ENCODE measurements around the gene TNS1. TPM values are rescaled to one million over a fixed set of nuclear protein-coding genes. Genes with fewer than 3 reads are reported as not detected.
"Not testable (repeated sequence)": the region's sequence is repeated elsewhere in the genome, so short reads cannot be mapped to it uniquely, and the experiment has no call there.

TNS1 gene
- total RNA-seq = 54.5 and 70.6 TPM in 2 replicates

DNA sequence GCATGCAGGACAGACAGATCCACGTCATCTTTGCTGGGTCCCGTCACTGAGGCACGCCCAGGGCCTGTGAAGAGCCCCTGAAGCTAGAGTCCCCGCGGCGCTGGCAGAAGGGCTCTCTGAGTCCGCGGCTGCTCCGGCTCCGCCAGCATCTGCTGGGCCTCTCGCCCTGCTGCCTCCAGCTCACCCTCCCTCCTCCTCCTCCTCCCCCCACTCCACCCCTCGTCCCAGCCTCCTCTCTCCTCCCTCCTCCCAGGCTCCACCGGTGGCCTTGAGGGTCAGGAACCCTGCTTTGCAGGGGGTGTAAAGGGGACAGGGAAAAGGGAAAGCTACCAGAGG is at the start of gene TNS1:
Gene TNS1 (minus strand): TSS at position 151 of the 336 bp plus-strand sequence. CDS start 123 bp downstream, at position 28.
- Histone ChIP-seq H3K27me3 (ENCODE audit: control insufficient read depth, insufficient read depth, low read length) (peaks cover 2% of the 10 kb centered on the region), H3K4me3 (ENCODE audit: low read depth, low read length) (no peak within 1 kb of the TSS), H3K36me3 (ENCODE audit: control insufficient read depth, insufficient read depth, low read length) (no peaks in the 10 kb centered on the region)
- DNase-seq (ENCODE audit: low read depth) = no peak
- TF ChIP-seq, protein P1, sequence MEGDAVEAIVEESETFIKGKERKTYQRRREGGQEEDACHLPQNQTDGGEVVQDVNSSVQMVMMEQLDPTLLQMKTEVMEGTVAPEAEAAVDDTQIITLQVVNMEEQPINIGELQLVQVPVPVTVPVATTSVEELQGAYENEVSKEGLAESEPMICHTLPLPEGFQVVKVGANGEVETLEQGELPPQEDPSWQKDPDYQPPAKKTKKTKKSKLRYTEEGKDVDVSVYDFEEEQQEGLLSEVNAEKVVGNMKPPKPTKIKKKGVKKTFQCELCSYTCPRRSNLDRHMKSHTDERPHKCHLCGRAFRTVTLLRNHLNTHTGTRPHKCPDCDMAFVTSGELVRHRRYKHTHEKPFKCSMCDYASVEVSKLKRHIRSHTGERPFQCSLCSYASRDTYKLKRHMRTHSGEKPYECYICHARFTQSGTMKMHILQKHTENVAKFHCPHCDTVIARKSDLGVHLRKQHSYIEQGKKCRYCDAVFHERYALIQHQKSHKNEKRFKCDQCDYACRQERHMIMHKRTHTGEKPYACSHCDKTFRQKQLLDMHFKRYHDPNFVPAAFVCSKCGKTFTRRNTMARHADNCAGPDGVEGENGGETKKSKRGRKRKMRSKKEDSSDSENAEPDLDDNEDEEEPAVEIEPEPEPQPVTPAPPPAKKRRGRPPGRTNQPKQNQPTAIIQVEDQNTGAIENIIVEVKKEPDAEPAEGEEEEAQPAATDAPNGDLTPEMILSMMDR (IDR thresholded peaks at IDR 0.05; ENCODE audit: insufficient read depth, low read length, poor library complexity, severe bottlenecking) = no peak

DNA sequence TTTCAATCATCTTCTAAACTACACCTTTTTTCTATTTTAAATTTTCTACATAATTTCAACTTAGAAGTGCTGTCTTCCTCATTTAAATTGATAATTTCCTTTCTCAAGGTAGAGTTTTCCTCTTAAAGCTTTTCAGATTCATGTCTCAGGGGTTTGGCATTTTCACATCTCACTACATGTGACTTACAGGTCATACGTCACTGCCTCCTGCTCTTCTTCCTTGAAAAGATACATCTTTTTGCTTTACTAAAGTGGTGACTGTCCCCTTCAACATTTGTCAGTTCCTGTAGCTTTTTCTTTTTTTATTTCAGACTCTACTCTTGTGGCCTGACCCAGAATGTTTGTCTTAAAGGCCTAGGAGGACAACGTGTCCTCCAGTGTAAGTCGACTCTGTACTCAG is 49.1 kb upstream of the TNS1 start:
- no peaks in the 10 kb centered on the region for H3K36me3 ChIP-seq (ENCODE audit: control insufficient read depth, insufficient read depth, low read length)

GRCh38 chr2:218047536-218048225 is 44.9 kb upstream of the TNS1 start:
- Histone ChIP-seq H3K27me3 (ENCODE audit: control insufficient read depth, insufficient read depth, low read length) (peaks cover 3% of the 10 kb centered on the region), H3K36me3 (ENCODE audit: control insufficient read depth, insufficient read depth, low read length) (no peaks in the 10 kb centered on the region), H3K4me3 (ENCODE audit: low read depth, low read length) (no peak overlapping the region)
- TF ChIP-seq, protein P1 (IDR thresholded peaks at IDR 0.05; ENCODE audit: insufficient read depth, low read length, poor library complexity, severe bottlenecking) = no peak
- DNase-seq (ENCODE audit: low read depth) = no peak

More for the DNA sequence above, 49.1 kb upstream of the TNS1 start:
- no peak overlapping the region for H3K4me3 ChIP-seq (ENCODE audit: low read depth, low read length)
- H3K27me3 ChIP-seq (ENCODE audit: control insufficient read depth, insufficient read depth, low read length) = no peaks in the 10 kb centered on the region
- TF ChIP-seq, protein P1 (IDR thresholded peaks at IDR 0.05; ENCODE audit: insufficient read depth, low read length, poor library complexity, severe bottlenecking) = no peak
- no peak for DNase-seq (ENCODE audit: low read depth)

DNA sequence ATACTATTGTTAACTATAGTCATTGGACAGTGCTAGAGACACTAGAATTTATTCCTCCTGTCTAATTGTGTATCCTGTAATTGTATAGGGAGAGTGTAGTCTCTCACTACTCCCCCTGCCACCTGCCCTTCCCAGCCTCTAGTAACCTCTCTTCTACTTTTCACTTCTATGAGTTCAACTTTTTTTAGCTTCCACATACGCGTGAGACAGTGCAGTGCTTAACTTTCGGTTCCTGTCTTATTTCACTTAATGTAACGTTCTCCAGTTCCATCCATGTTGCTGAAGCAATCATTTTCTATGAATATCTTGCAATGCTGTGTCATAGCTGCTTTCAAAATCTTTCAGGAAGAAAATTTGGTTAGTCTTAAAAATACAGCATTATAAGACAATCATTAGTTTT is 43.4 kb upstream of the TNS1 start:
- H3K4me3 ChIP-seq (ENCODE audit: low read depth, low read length) = no peak overlapping the region
- peaks cover 3% of the 10 kb centered on the region for H3K27me3 ChIP-seq (ENCODE audit: control insufficient read depth, insufficient read depth, low read length)
- DNase-seq (ENCODE audit: low read depth) = no peak
- H3K36me3 ChIP-seq (ENCODE audit: control insufficient read depth, insufficient read depth, low read length) = no peaks in the 10 kb centered on the region
- TF ChIP-seq, protein P1 (IDR thresholded peaks at IDR 0.05; ENCODE audit: insufficient read depth, low read length, poor library complexity, severe bottlenecking) = no peak

DNA sequence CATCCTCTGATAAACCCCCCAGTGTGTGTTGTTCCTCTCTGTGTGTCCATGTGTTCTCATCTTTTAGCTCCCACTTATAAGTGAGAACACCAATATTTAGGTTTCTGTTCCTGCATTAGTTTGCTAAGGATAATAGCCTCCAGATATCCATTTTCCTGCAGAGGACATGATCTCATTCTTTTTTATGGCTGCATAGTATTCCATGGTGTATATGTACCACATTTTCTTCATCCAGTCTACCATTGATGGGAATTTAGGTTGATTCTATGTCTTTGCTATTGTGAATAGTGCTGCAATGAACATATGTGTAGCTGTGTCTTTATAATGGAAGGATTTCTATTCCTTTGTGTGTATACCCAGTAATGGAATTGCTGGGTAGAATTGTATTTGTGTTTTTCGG is 41.8 kb upstream of the TNS1 start:
- H3K4me3 ChIP-seq (ENCODE audit: low read depth, low read length); H3K27me3 ChIP-seq (ENCODE audit: control insufficient read depth, insufficient read depth, low read length); DNase-seq (ENCODE audit: low read depth); H3K36me3 ChIP-seq (ENCODE audit: control insufficient read depth, insufficient read depth, low read length): not testable (repeated sequence)

DNA sequence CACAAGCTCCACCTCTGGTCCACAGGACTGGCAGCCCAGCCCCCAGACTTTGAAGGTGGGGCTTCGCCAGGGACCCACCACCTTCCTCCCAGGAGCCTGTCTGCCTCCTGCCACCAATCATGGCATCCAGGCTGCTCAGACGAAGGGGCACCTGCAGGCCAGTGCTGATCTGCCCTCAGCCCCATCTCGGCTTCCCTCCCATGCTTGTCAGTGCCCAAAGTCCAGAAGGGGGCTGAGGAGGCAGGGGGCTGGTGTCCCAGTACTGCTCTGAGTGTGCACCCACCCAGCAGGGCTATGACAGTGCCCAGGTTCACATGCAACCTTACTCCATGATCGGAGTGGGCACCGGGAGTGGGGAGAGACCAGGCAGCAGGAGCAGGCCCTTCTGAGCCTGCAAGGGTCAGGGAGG is 40.9 kb upstream of the TNS1 start:
- Histone ChIP-seq H3K36me3 (ENCODE audit: control insufficient read depth, insufficient read depth, low read length) (no peaks in the 10 kb centered on the region), H3K27me3 (ENCODE audit: control insufficient read depth, insufficient read depth, low read length) (peaks cover 5% of the 10 kb centered on the region), H3K4me3 (ENCODE audit: low read depth, low read length) (no peak overlapping the region)
- TF ChIP-seq, protein P1 (IDR thresholded peaks at IDR 0.05; ENCODE audit: insufficient read depth, low read length, poor library complexity, severe bottlenecking) = no peak
- DNase-seq (ENCODE audit: low read depth) = no peak

All from kidney epithelial cell (primary cell).